Esophagus (tissue), 2 donors: ENCODE data around the gene OR2Y1. TPM values are rescaled to one million over a fixed set of nuclear protein-coding genes. Genes with fewer than 3 reads are reported as not detected.
"Not testable (repeated sequence)": the region's sequence is repeated elsewhere in the genome, so short reads cannot be mapped to it uniquely, and the experiment has no call there.

Experiments used
- H3K27ac ChIP-seq, 2 donors: one replicate each; pipeline ENCODE4 v1.5.1; 2013; ENCODE audit warnings: low read depth in 2 of 2, mild to moderate bottlenecking in 2 of 2, inconsistent platforms in 1 of 2, low read length in 1 of 2, moderate library complexity in 1 of 2
- H3K27me3 ChIP-seq, 2 donors: one replicate each; pipeline ENCODE4 v1.6.1; 2013; ENCODE audit warnings: low read length in 2 of 2, control low read depth in 1 of 2, mild to moderate bottlenecking in 1 of 2; ENCODE audit not compliant: insufficient read depth in 2 of 2, control insufficient read depth in 1 of 2
- H3K36me3 ChIP-seq, 2 donors: one replicate each; pipeline ENCODE4 v1.6.1; 2013; ENCODE audit warnings: low read length in 1 of 2; ENCODE audit not compliant: control insufficient read depth in 2 of 2, insufficient read depth in 2 of 2
- H3K4me1 ChIP-seq, 2 donors: one replicate each; pipeline ENCODE4 v1.6.1; 2013; ENCODE audit warnings: low read length in 1 of 2; ENCODE audit not compliant: control insufficient read depth in 2 of 2, insufficient read depth in 2 of 2
- H3K4me3 ChIP-seq, 2 donors: one replicate each; pipeline ENCODE4 v1.5.1; 2013; ENCODE audit warnings: low read length in 2 of 2, mild to moderate bottlenecking in 2 of 2, low read depth in 1 of 2, moderate library complexity in 1 of 2
- H3K9me3 ChIP-seq, 2 donors: one replicate each; pipeline ENCODE4 v1.6.1; 2013; ENCODE audit warnings: mild to moderate bottlenecking in 2 of 2, low read depth in 1 of 2, low read length in 1 of 2, moderate library complexity in 1 of 2; ENCODE audit not compliant: control insufficient read depth in 2 of 2, insufficient read depth in 1 of 2
- WGBS, 2 donors: extraction: QIAGEN DNeasy Blood & Tissue Kit; methylation state at CpG; one replicate each; pipeline ENCODE4 v1.1.7; 2013; 5-methylcytosine and 5-hydroxymethylcytosine counted together
- polyA plus RNA-seq, 2 donors: library from polyadenylated mRNA; stranded (reverse); fragments of 200-250 nt; gene quantifications; one replicate each; pipeline ENCODE4 v1.2.3, GENCODE V29; 2013
- donor health status: healthy with polysubstance abuse.
- donor health status: Bipolar disorder and iron deficiency.

Gene OR2Y1
- polyA plus RNA-seq, 2 donors: not detected

DNA sequence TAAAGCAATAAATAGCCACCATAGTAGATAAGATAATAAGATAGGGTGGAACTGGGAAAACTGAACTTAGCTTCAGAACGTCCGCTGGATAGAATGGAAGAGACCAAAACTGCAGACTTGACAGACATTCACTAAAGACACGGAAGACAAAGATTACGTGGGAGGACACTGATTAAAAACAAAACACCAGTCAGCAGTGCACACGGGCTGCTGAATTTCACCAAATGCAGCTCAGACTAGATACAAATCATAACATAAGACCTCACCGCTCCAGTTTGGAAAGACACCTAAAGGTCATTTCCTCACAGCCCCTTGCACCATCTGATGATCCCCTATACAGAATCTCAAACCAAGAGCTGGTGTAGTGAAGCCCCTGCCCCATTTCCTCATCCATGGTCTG is 2.9 kb upstream of the OR2Y1 start:
- Histone ChIP-seq H3K4me1 (no peaks in the 10 kb centered on the region), H3K36me3 (no peaks in the 10 kb centered on the region), H3K27ac (no peak overlapping the region), H3K9me3 (peaks cover 0 to 3% of the 10 kb centered on the region in 2 donors), H3K4me3 (no peak overlapping the region), H3K27me3 (peaks cover 0 to 5% of the 10 kb centered on the region in 2 donors)
- 61 to 77% methylated on average over 6 of the region's 6 CpGs for WGBS, 2 donors

DNA sequence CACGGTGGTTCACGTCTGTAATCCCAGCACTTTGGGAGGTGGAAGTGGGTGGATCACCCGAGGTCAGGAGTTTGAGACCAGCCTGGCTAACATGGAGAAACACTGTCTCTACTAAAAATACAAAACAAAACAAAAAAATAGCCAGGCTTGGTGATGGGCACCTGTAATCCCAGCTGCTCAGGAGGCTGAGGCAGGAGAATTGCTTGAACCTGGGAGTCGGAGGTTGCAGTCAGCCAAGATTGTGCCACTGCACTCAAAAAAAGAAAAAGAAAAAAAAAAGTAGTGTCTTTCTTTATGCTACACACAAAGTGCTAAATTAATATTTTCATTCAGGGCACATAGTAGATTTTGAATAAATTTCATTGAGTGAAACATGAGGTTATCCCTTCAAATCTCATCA is 1.1 kb upstream of the OR2Y1 start:
- H3K27ac ChIP-seq, H3K9me3 ChIP-seq, H3K27me3 ChIP-seq, H3K36me3 ChIP-seq, H3K4me3 ChIP-seq, H3K4me1 ChIP-seq: not testable (repeated sequence)
- WGBS, 2 donors: 47 to 57% methylated on average over 4 of the region's 4 CpGs

DNA sequence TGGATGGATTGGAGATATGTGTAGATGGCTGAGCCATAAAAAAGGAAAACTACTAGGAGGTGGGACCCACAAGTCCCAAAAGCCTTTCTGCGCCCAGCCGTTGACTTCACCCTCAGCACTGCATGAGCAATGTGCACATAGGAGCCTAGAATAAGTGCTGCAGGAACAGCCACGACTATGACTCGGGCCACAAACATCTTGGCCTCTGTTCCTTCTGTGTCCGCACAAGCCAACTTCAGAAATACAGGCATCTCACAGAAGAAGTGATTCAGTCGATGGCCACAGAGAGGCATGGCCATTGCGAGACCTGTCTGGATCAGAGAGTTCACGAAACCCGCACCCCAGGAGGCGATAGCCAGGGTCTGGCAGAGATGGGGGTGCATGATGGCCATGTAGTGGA is 587 bp downstream of the OR2Y1 start:
- Histone ChIP-seq H3K36me3 (no peaks in the 10 kb centered on the region), H3K4me3 (no peak overlapping the region), H3K27me3 (peaks cover 0 to 2% of the 10 kb centered on the region in 2 donors), H3K4me1 (no peaks in the 10 kb centered on the region), H3K27ac (no peak overlapping the region), H3K9me3 (no peaks in the 10 kb centered on the region)
- 89 to 91% methylated on average over 10 of the region's 10 CpGs for WGBS, 2 donors

DNA sequence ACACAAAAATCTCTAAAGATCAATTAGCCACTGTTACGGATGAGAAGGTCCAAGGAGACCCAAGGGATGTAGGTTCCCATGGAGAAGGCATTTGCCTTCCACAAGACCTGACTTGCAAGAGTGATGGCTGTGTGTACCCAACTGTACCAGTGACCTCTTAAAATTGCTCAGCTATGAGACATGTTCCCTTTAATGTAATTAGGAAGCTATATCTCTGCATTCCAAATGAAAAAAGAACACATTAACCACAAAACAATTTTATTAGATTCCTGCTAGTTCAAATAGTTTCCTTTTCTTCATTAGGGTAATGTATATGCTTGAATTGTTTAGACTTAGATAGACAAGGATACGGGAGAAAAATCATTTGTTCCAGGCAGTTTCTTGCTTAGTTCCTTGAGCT is 3.3 kb downstream of the OR2Y1 start:
- no peaks in the 10 kb centered on the region for H3K4me1 ChIP-seq
- no peaks in the 10 kb centered on the region for H3K36me3 ChIP-seq
- H3K4me3 ChIP-seq: no peak overlapping the region
- H3K9me3 ChIP-seq: peaks cover 0 to 2% of the 10 kb centered on the region in 2 donors
- WGBS, 2 donors: 66 to 76% methylated on average over 2 of the region's 2 CpGs
- H3K27ac ChIP-seq: no peak overlapping the region
- no peaks in the 10 kb centered on the region for H3K27me3 ChIP-seq

DNA sequence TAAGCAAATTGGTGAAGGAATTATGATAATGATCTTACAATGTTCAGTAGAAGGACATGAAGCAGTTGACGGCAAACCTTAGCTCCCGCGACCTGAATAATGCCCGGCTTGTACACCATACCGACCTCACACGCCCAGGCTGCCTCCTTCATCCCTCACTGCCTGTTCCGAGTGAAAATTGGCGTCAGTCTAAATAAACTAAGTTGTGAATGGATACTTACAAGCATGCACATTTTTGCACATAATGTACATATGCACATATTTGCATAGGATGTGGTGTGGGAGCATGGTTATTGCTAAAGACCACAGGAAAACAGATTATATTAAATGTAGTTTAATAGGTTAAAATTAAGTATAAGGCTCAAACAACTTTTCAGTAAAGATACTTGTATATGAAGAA is 14.9 kb downstream of the OR2Y1 start:
- 83% methylated on average over 8 of the region's 8 CpGs for WGBS, 2 donors
- no peaks in the 10 kb centered on the region for H3K4me1 ChIP-seq
- no peaks in the 10 kb centered on the region for H3K9me3 ChIP-seq
- H3K27me3 ChIP-seq: peaks cover 0 to 2% of the 10 kb centered on the region in 2 donors
- no peaks in the 10 kb centered on the region for H3K36me3 ChIP-seq
- H3K4me3 ChIP-seq: no peak overlapping the region
- H3K27ac ChIP-seq: no peak overlapping the region

DNA sequence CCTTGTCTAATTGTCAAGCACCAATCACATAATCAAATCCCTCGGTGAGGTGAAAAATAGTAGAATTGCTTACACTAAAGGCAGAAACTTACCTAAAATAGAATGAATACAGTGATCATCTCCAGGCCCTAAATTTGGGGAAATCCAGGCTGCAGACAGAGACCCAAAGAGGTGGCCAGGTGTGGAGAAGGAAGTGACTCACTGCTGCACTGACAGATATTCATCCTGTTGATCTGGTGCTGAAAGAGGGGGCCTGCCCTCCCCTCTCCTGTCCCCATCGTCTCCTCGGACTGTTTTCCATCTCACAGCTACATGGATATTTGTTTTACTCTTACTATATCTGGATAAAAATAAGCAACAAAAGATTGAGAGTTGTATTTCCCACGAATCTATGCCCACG is 15.9 kb downstream of the OR2Y1 start:
- Histone ChIP-seq H3K27me3 (peaks cover 0 to 2% of the 10 kb centered on the region in 2 donors), H3K27ac (no peak overlapping the region), H3K9me3 (no peaks in the 10 kb centered on the region), H3K36me3 (no peaks in the 10 kb centered on the region), H3K4me3 (no peak overlapping the region), H3K4me1 (no peaks in the 10 kb centered on the region)
- 55 to 60% methylated on average over 5 of the region's 5 CpGs for WGBS, 2 donors

DNA sequence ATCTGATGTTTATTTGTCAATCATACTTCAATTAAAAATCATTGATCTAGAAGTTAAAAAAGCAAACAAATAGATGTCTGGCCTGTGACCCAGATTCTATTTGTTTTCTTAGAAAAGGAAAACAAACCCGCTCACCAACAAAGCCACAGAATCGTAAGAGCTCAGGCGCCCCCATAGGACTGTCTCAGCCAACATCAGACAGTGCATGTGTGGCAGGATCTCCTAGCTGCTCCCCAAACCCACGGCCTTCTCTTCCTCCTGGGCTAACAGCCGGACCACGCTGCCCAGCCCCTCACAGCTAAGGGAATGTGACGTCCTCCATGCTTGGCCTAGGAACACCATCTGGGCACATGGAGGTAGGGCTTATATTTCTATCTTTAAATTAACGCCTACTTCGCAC is 19.4 kb downstream of the OR2Y1 start:
- Histone ChIP-seq H3K27me3 (no peaks in the 10 kb centered on the region), H3K4me3 (no peak overlapping the region), H3K9me3 (no peaks in the 10 kb centered on the region), H3K27ac (no peak overlapping the region), H3K4me1 (no peaks in the 10 kb centered on the region), H3K36me3 (no peaks in the 10 kb centered on the region)
- WGBS, 2 donors: 80 to 84% methylated on average over 9 of the region's 9 CpGs

DNA sequence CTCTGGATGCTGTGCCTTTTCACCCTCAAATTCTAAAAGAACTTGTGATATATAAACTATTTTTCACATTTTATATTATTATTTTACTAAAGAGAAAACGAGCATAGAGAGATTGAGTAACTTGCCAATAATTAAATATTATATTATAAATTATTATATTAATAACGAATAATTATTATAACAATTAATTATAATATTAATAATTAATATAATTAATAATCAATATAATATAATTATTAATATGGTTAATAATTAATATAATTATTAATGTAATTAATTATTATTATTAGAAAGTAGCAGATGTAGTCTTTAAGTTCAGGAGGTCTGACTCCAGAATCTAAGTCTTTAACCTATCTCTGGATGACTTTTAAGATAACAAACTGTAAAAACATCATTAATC is 20.1 kb downstream of the OR2Y1 start:
- Histone ChIP-seq H3K27ac (no peak overlapping the region), H3K27me3 (no peaks in the 10 kb centered on the region), H3K4me1 (no peaks in the 10 kb centered on the region), H3K4me3 (no peak overlapping the region), H3K36me3 (no peaks in the 10 kb centered on the region), H3K9me3 (no peaks in the 10 kb centered on the region)
- WGBS, 2 donors: 67 to 77% methylated on average over 2 of the region's 2 CpGs

DNA sequence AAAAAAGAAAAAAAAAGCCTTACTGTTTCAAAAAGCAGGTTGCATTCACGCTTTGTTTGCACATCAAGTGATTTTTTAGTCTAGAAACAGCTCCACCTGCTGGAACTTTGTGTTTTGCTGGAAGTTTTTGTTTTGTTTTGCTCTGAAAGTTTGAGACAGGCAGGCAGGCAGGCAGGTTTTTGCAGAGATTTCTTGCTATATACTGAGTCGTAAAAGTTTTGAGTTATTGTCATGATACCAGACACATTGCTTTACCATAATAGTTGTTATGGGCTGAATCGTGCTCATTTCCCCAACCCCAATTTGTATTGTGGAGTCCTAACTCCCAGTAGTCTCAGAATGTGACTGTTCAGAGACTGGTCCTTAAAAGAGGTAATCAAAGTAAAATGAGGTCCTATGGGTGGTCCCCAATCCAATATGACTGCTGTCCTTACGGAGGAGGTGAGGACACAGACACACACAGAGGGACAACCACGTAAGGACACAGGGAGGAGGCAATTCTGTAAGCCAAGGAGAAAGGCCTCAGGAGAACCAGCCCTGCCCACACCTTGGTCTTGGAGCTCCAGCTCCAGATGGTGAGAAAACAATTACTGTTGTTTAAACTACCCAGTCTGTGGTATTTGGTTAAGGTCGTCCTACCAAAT is 20.9 kb downstream of the OR2Y1 start:
- 38 to 41% methylated on average over 6 of the region's 6 CpGs for WGBS, 2 donors
- Histone ChIP-seq H3K27me3 (peaks cover 0 to 2% of the 10 kb centered on the region in 2 donors), H3K27ac (no peak overlapping the region), H3K9me3 (no peaks in the 10 kb centered on the region), H3K4me3 (no peak overlapping the region), H3K36me3 (no peaks in the 10 kb centered on the region), H3K4me1 (no peaks in the 10 kb centered on the region)

DNA sequence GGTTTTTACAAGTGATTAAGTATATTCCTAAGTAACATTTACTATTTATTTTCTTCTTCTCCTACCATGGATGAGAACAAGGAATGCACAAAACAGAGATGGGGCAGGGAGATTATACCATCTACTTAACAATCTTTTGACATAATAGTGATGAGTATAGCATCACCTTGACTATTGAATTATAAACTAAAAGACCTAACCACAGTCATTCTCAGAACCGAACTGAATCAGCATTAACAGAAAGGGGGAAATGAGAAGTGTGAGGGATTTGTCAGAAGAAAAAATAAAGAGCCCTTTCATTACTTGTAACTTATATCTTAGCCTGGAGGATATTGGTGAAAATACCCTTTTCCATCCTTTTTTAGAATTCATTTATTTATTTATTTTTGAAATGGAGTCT is 21.9 kb downstream of the OR2Y1 start:
- Histone ChIP-seq H3K27me3 (peaks cover 0 to 2% of the 10 kb centered on the region in 2 donors), H3K27ac (no peak overlapping the region), H3K4me3 (no peak overlapping the region), H3K36me3 (no peaks in the 10 kb centered on the region), H3K9me3 (no peaks in the 10 kb centered on the region), H3K4me1 (no peaks in the 10 kb centered on the region)
- WGBS, 2 donors: 37 to 73% methylated on average over 1 of the region's 1 CpG
